Loucy (cell line): ENCODE results near the gene PLAAT3.
"Not testable (repeated sequence)": the region's sequence is repeated elsewhere in the genome, so short reads cannot be mapped to it uniquely, and the experiment has no call there.

ENCODE experiments used
- CTCF ChIP-seq: fragments of 200-600 bp; sonication (generic); conservative IDR thresholded peaks from 2 replicates; pipeline ENCODE4 v1.5.1; 2014; ENCODE audit warnings: mild to moderate bottlenecking, antibody characterized with exemption, low read length
- EZH2phosphoT487 ChIP-seq: fragments of 200-600 bp; IDR thresholded peaks from 2 replicates; pipeline ENCODE4 v1.6.1; 2018; ENCODE audit warnings: antibody characterized with exemption, mild to moderate bottlenecking, moderate library complexity, borderline replicate concordance

GRCh38 chr11:63528156-63528555 is 86.1 kb downstream of the PLAAT3 start:
- not testable (repeated sequence) for TF ChIP-seq CTCF, EZH2phosphoT487
